WTC11 (cell line): ENCODE data around the gene KDM2B.

Experiments
- NFATC4 ChIP-seq: fragments of 250-450 bp; sonication (Bioruptor Pico); IDR thresholded peaks from 2 replicates; pipeline ENCODE4 v1.9.0; 2021; ENCODE audit warnings: mild to moderate bottlenecking
- TP53 ChIP-seq: sonication (generic); formaldehyde crosslinking; IDR thresholded peaks from 2 replicates; pipeline ENCODE4 v1.8.1; 2023; ENCODE audit warnings: mild to moderate bottlenecking, missing genetic modification reagents

- no peak for TF ChIP-seq NFATC4 (CRISPR knock-in tag)
- no peak for TF ChIP-seq TP53 (CRISPR knock-in tag)
Observed at GRCh38 chr12:121446750-121447149, 134.1 kb downstream of the KDM2B start.
